Left lung (tissue), 10 donors: ENCODE measurements around the gene DNAJC3. TPM values are rescaled to one million over a fixed set of nuclear protein-coding genes. Genes with fewer than 3 reads are reported as not detected.

Experiments used
- ATAC-seq: fragments of 200-7000 bp; cut with Tn5 transposase; one replicate; pipeline ENCODE4 v1.9.1; 2020; ENCODE audit warnings: moderate library complexity
- DNase-seq, 4 donors: peaks; one replicate each; pipeline ENCODE4 v3.0.0-alpha.2; 2013 to 2020
- H3K27ac ChIP-seq, 2 donors: fragments of 200-600 bp; sonication (generic) in 1 of 2; one replicate each; pipeline versions ENCODE4 v1.5.0 to v1.8.0; 2020 to 2021
- H3K27me3 ChIP-seq, 2 donors: fragments of 200-600 bp; sonication (generic) in 1 of 2; one replicate each; pipeline versions ENCODE4 v1.5.0 to v1.8.0; 2020 to 2021
- H3K36me3 ChIP-seq, 2 donors: fragments of 200-600 bp; sonication (generic) in 1 of 2; one replicate each; pipeline versions ENCODE4 v1.5.0 to v1.8.0; 2020 to 2021
- H3K4me1 ChIP-seq, 2 donors: fragments of 200-600 bp; one replicate each; pipeline ENCODE4 v1.8.0; 2021
- H3K4me3 ChIP-seq, 2 donors: fragments of 200-600 bp; sonication (generic) in 1 of 2; one replicate each; pipeline versions ENCODE4 v1.5.0 to v1.8.0; 2020 to 2021; ENCODE audit warnings: mild to moderate bottlenecking in 1 of 2
- H3K9me3 ChIP-seq, 2 donors: fragments of 200-600 bp; sonication (generic) in 1 of 2; one replicate each; pipeline versions ENCODE4 v1.5.0 to v1.8.0; 2020 to 2021
- CTCF ChIP-seq, 2 donors: fragments of 200-600 bp; sonication (generic) in 1 of 2; IDR thresholded peaks; one replicate each; pipeline versions ENCODE4 v1.5.0 to v1.8.0; 2021; ENCODE audit warnings: antibody characterized with exemption in 2 of 2
- intact Hi-C, 2 donors: fragments of 100-400 bp; cut with DNase I; formaldehyde crosslinking; loops; one replicate each; pipeline versions ENCODE4 v1.11.2 to v1.14.2; 2022
- polyA plus RNA-seq, 6 donors: library from polyadenylated mRNA; unstranded; fragments of 120-200 nt; gene quantifications; one replicate each; pipeline ENCODE4 v1.2.1, GENCODE V29; 2013; ENCODE audit not compliant: insufficient read length in 6 of 6
- total RNA-seq, 2 donors: library from RNA; stranded (reverse); fragmentation: NEBNext Ultra II Directional; extraction: Animal tissue kit (Norgen Biotek cat#: 25700); gene quantifications; one replicate each; pipeline ENCODE4 v1.2.1, GENCODE V29; 2021
- donor health status: DM: no; HTN: yes; CAD: no.
- donor health status: DM: no; HTN: no; CAD: no.

Gene DNAJC3
- total and polyA plus RNA-seq, 8 donors, result 26.1 to 87.8 (median 33.1) TPM

- H3K27me3 ChIP-seq, result no peaks in the 10 kb centered on the region
- intact Hi-C loops, result no loop called here
- no peak overlapping the region for H3K27ac ChIP-seq
- no peak for DNase-seq
- TF ChIP-seq CTCF (IDR thresholded peaks at IDR 0.05), result no peak
- peaks cover 0 to 14% of the 10 kb centered on the region in 2 donors for H3K36me3 ChIP-seq
- no peaks in the 10 kb centered on the region for H3K4me1 ChIP-seq
- no peak overlapping the region for H3K4me3 ChIP-seq
- peaks cover 0 to 28% of the 10 kb centered on the region in 2 donors for H3K9me3 ChIP-seq
- no peak for ATAC-seq
Observed at GRCh38 chr13:95805921-95806320, 129.0 kb downstream of the DNAJC3 start.

GRCh38 chr13:95809429-95809828 lies 132.5 kb downstream of the DNAJC3 start:
- no peak for TF ChIP-seq CTCF (IDR thresholded peaks at IDR 0.05)
- no peak for ATAC-seq

GRCh38 chr13:95813139-95813538 lies 136.2 kb downstream of the DNAJC3 start:
- peaks cover 0 to 24% of the 10 kb centered on the region in 2 donors for H3K9me3 ChIP-seq
- no peak for TF ChIP-seq CTCF (IDR thresholded peaks at IDR 0.05)
- intact Hi-C loops, result no loop called here
- no peak overlapping the region for H3K4me3 ChIP-seq
- no peak for DNase-seq
- no peaks in the 10 kb centered on the region for H3K4me1 ChIP-seq
- no peak for ATAC-seq
- no peaks in the 10 kb centered on the region for H3K27me3 ChIP-seq
- peaks cover 0 to 32% of the 10 kb centered on the region in 2 donors for H3K36me3 ChIP-seq
- no peak overlapping the region for H3K27ac ChIP-seq

More at GRCh38 chr13:95809429-95809828, 132.5 kb downstream of the DNAJC3 start:
- Histone ChIP-seq H3K9me3 (peaks cover 0 to 43% of the 10 kb centered on the region in 2 donors), H3K27ac (no peak overlapping the region), H3K36me3 (peaks cover 0 to 26% of the 10 kb centered on the region in 2 donors), H3K27me3 (no peaks in the 10 kb centered on the region), H3K4me1 (no peaks in the 10 kb centered on the region), H3K4me3 (no peak overlapping the region)
- DNase-seq, result no peak
- intact Hi-C loops, result no loop called here

- no peak overlapping the region for H3K4me3 ChIP-seq
- no peak overlapping the region for H3K27ac ChIP-seq
- ATAC-seq (no peak), DNase-seq (no peak)
- peaks cover 0 to 21% of the 10 kb centered on the region in 2 donors for H3K9me3 ChIP-seq
- no peaks in the 10 kb centered on the region for H3K27me3 ChIP-seq
- no peak for TF ChIP-seq CTCF (IDR thresholded peaks at IDR 0.05)
- peaks cover 0 to 28% of the 10 kb centered on the region in 2 donors for H3K36me3 ChIP-seq
- no peaks in the 10 kb centered on the region for H3K4me1 ChIP-seq
- intact Hi-C loops, result no loop called here
Observed at GRCh38 chr13:95814495-95814894, 137.6 kb downstream of the DNAJC3 start.

GRCh38 chr13:95822303-95822702 lies 145.4 kb downstream of the DNAJC3 start:
- no peaks in the 10 kb centered on the region for H3K27me3 ChIP-seq
- no peak for TF ChIP-seq CTCF (IDR thresholded peaks at IDR 0.05)

More at GRCh38 chr13:95822303-95822702, 145.4 kb downstream of the DNAJC3 start:
- DNase-seq (no peak), ATAC-seq (no peak)
- no peak overlapping the region for H3K27ac ChIP-seq
- H3K4me1 ChIP-seq, result no peaks in the 10 kb centered on the region
- H3K36me3 ChIP-seq, result peaks cover 0 to 12% of the 10 kb centered on the region in 2 donors
- intact Hi-C loops, result no loop called here
- no peaks in the 10 kb centered on the region for H3K9me3 ChIP-seq
- H3K4me3 ChIP-seq, result no peak overlapping the region
